ENCODE measurements around the gene IVL. TPM values are rescaled to one million over a fixed set of nuclear protein-coding genes. Genes with fewer than 3 reads are reported as not detected.

The IVL gene
- total RNA-seq, 1 donor from 2014 or later, result not detected

GRCh38 chr1:152886758-152887409, 21.5 kb upstream of the IVL start:
- DNase-seq (ENCODE audit: low read depth in 2 of 2), result no peak

- no peak for DNase-seq (ENCODE audit: low read depth in 2 of 2)
These were observed 20.2 kb upstream of the IVL start for GRCh38 chr1:152888126-152888525.

- no peak for DNase-seq (ENCODE audit: low read depth in 2 of 2)
These were observed 9.3 kb upstream of the IVL start for GRCh38 chr1:152899027-152899426.

DNA sequence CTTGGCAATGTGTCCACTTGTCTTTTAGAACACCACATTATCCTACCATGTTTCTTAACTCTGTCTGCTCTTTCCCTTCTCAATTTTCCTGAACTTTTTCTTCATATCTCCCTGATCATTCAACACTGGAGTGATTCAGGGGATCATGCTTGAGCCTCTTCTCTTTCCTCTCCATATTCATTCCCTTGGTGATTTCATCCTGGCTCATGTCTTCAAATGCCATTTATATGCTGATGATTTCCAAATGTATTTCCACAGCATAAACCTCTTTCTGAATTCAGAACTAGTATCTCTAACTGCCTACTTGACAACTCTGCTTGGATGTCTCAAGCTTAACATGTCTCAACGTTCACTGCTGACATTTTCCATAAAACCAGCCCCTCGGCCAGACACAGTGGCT, 8.5 kb upstream of the IVL start:
- DNase-seq (ENCODE audit: low read depth in 2 of 2), result no peak

DNA sequence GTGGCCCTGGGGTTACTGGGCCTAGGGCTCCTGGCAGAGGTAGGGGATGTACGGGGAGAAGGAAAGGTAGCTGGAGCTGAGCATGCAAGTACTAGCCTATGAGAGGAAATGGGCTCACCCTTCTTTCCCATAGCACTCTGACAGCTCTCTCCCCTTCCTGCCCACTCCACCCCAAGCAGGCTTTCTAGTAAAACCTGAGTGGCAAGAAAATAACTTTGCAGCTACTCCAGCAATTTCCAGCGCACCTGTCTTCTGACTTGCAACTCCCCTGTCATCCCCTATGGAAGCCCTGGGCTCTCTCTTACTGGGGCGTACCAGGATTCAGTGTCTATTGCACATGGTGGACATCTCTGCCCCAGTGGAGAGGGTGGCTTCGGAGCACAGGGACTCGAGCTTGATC, 6.7 kb upstream of the IVL start:
- DNase-seq (ENCODE audit: low read depth in 2 of 2), result no peak

DNA sequence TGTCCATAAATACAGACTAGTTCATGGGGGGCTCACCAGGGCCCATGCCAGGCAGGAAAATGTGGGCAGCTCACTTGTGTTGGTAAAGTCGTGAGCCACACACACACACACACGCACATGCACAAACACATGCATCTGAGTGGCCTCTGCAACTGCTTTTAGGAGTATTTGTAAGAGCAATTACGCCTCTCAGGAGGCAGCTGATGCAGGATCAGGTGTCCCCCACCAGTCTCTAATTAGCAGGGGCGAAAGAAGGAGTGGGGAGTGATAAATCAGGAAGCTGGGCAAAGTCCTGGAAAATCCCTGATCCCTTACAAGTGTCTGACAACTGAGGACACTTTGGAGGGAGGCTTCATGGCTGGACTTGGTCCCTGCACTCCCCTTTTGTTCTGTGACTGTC, 5.7 kb upstream of the IVL start:
- DNase-seq (ENCODE audit: low read depth in 2 of 2), result no peak

GRCh38 chr1:152904688-152905440, 3.5 kb upstream of the IVL start:
- no peak for DNase-seq (ENCODE audit: low read depth in 2 of 2)

DNA sequence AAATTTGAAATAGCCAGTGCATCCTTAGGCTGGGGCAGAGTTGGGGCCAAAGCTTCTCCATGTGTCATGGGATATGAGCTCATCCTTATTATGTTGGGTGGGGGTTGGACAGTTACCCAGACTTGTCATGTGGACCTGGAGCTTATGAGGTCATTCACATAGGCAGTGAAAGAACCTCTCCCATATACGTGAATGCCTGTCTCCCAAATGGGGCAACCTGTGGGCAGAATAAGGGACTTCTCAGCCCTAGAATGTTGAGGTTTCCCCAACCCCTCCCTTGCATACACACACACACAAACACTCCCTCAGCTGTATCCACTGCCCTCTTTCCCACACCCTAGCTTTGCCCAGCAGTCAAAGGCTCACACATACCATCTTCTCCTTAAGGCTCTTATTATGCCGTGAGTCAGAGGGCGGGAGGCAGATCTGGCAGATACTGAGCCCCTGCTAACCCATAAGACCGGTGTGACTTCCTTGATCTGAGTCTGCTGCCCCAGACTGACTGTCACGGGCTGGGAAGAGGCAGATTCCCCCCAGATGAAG, 2.3 kb upstream of the IVL start:
- DNase-seq (ENCODE audit: low read depth in 2 of 2), result no peak

DNA sequence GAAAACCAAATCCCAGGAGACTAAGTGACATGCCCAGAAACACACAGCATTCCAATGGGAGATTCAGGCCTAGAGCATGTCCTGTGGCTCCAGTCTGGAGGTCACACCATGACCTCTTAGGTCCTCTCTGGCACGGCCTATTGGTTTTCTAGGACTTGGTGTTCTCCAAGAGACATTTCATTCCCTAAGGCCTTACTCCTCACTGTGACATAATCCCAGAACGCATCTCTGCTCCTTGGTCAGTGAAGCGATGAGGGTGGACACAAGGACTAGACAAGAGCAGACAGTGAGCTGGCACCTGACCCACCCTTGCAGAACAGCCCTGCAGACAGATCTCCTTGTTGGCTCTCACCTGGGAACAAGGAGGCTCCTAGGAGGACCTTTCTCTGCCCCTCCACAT, 860 bp downstream of the IVL start:
- DNase-seq (ENCODE audit: low read depth in 2 of 2), result no peak

DNA sequence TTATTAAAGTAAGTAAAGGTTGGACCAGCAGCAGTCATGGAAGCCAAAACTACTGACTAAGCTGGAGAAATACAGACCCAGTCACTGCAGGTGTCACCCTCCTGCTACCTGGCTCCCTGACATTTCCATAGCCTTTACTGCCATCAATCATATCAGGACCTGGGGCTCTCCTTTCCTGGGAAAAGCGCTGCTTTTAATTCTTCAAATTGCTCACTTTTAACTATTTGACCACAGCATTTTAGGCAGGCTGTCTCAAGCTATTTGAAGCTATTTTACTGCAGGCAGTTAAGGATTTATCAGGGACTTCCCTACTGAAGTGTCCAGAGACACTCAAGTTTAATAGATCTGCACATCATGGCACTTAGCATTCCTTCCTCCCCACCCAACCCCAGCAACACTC, 4.1 kb downstream of the IVL start:
- no peak for DNase-seq (ENCODE audit: low read depth in 2 of 2)

DNA sequence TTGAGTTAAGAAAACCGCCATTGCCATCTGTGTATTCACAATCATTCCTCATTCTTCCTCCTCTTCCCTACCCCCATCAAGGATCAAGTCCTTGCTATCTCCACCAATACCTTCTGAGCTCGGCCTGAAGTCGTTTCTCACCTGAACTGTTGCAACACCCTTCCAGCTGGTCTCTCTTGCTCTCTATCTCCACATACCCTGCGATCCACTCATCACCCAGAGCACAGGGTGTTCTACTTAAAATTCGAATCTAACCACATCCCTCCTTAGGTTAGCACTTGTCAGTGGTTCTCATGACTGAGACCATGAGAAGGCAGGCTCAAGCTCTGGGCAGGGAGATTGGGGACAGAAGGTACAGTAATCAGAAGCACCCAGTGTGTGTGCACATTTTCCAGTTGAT, 4.6 kb downstream of the IVL start:
- no peak for DNase-seq (ENCODE audit: low read depth in 2 of 2)

DNA sequence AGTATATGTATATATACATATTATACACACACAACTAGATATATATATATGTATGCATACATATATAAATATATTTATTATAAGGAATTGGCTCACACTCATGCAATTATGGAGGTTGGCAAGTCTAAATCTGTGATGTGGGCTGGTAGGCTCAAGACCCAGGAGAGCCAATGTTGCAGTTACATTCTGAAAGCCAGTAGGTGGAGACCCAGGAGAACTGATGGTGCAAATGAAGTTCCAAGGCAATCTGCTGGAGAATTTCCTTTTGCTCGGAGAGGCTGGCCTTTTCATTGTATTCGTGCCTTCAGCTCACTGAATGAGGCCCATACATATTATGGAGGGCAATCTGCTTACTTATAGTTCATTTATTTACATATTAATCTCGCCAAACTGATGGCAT, 9.4 kb downstream of the IVL start:
- peak; percentile 4 to 19 for DNase-seq (ENCODE audit: low read depth in 2 of 2)

DNA sequence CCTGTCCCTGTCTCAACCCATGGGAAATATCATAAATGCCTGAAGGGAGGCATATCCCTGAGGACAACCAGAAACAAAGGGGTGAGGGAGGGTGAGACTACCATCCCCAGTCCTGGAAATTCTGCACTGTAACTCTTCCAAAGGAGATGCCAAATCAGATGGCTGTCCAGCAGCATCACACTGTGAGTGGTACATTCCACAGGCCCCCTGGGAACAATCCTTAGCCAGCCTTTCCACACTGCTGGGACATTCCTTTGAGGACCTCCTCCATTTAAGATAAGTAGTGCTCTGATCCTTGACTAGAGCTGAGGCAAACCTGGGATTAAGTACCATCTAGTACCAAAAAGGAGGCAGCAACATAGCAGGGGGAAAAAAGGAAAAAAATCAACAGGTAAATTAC, 10.7 kb downstream of the IVL start:
- DNase-seq (ENCODE audit: low read depth in 2 of 2), result no peak

DNA sequence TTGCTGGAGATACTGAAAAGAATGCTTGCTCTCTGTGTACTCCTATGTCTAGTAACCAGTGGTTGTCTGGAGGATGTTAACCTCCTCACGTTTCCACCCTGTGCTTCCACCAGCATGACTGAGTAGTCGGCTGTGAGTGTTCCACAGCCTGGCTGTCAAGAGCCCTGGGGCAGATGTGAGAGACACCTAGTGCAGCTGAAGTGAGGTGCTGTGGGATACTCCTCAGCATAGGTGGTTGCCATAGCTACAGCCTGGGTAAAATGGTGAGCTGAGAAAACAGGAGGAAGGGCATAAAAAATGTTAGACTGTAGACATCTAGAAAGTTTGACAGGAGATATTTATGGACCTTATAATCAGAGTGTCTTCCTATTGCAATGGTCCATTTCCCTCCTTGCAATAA, 15.8 kb downstream of the IVL start:
- no peak for DNase-seq (ENCODE audit: low read depth in 2 of 2)

DNA sequence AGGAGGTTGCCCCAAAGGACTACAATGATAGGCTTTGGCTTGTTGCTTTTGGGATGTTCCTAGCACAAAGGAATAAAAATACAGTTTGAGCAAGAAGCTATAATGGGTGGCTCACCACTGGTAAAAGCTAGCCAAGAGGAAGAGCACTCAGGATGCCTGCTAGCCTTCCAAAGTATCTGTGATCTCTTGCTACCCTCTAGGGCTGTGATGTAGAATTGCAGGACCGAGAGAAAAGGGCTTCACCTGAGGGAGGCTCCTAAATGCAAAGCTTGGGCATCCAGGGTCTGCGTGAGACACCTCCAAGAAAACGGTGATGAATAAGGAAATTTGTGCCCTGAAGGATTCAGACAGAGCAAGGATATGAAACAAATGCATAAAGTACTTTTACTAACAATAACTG, 17.7 kb downstream of the IVL start:
- no peak for DNase-seq (ENCODE audit: low read depth in 2 of 2)

DNA sequence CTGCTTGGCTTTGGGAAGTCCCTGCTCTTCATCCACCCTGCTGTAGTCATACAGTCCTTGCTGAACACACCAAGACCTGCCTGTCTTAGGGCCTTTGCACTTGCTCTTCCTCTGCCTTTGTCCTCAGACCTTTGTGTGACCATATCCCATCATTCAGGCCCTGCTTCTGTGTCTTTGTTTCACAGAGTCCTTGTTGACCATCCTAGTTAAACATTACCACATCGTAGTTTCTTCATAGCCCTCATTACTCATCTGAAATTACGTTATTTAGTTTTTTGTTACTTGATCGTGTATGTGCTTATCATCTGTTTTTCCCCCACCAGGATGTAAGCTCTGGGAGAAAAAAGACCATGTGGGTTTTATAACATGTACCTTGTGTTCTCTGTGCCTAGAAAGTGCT, 20.3 kb downstream of the IVL start:
- DNase-seq (ENCODE audit: low read depth in 2 of 2), result no peak

DNA sequence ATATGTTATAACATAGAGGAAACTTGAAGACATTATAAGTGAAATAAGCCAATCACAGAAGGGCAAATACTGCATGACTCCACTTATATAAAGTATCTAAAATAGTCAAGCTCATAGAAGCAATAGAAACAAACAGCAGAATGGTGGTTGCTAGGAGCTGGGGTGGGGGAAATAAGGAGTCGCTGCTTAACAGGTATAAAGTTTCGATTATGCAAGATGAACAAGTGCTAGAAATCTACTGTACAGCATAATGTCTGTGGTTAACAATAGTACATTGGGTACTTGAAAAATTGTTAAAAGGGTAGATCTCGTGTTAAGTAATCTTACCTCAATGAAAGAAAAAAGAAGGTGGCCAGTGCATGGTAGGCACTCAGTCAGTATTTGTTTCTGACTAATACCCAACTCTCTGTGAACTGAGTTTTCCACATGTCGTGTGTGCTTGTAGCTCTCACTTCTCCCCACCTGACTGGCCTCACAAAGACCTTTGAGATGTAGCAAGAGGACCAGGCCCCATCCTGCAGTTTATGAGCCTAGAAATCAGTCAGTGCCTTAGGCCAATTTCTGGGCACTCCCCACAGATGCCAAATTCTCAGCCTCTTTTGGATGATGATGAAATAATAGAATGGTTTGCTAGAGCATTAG, 23.9 kb downstream of the IVL start:
- no peak for DNase-seq (ENCODE audit: low read depth in 2 of 2)

- no peak for DNase-seq (ENCODE audit: low read depth in 2 of 2)
These were observed 24.9 kb downstream of the IVL start for GRCh38 chr1:152933196-152933595.

- DNase-seq (ENCODE audit: low read depth in 2 of 2), result no peak
These were observed 32.3 kb downstream of the IVL start for GRCh38 chr1:152940614-152941013.

DNA sequence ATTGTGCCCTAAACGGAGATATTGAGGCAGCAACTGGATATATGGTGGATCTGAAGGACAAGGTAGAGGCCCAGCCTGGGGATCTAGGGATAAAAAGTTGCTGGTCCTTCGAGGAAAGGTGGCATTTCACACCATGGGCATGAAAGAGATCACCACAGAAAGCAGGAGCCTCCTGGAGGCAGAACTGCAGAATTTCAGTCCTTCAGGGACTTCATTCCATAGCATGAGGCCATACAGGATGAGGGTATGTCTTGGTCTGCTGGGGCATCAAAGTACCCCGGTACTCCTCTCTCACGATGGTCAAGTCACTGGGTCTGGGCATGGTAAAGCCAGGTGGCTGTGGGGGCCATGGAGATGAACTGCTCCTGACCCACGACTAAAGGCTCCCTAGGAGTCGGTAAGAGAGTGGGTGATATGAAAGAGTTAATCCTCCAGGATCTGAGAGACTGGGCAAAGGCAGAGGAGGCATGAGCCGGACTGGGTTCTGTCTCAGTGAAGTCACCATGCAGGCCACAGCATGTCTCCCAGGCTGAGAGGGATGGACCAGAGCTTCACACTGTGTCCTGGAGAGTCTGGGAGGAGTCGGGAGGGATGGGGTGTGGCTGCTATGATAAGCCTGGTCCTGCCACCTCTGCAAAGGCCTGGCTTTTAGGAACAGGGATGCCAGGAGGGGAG, 32.8 kb downstream of the IVL start:
- no peak for DNase-seq (ENCODE audit: low read depth in 2 of 2)

- no peak for DNase-seq (ENCODE audit: low read depth in 2 of 2)
These were observed 33.8 kb downstream of the IVL start for GRCh38 chr1:152942161-152942560.

GRCh38 chr1:152946248-152946647, 37.9 kb downstream of the IVL start:
- DNase-seq (ENCODE audit: low read depth in 2 of 2), result no peak

All from dermis microvascular lymphatic vessel endothelial cell (primary cell).